Hindlimb muscle (tissue), 1 donor: ENCODE measurements around the gene USP34. TPM values are rescaled to one million over a fixed set of nuclear protein-coding genes. Genes with fewer than 3 reads are reported as not detected.
"Not testable (repeated sequence)": the region's sequence is repeated elsewhere in the genome, so short reads cannot be mapped to it uniquely, and the experiment has no call there.

Experiments used
- DNase-seq: peaks from one replicate; pipeline ENCODE4 v3.0.0-alpha.2; 2013
- polyA plus RNA-seq: library from polyadenylated mRNA; unstranded; fragments of 120-200 nt; gene quantifications from one replicate; pipeline ENCODE4 v1.2.1, GENCODE V29; 2013; ENCODE audit not compliant: insufficient read length

The USP34 gene
- polyA plus RNA-seq, 1 donor, result 75.2 TPM

GRCh38 chr2:61148091-61148490 lies 322.8 kb downstream of the USP34 start:
- DNase-seq, result not testable (repeated sequence)

- DNase-seq, result no peak
These were observed 324.9 kb downstream of the USP34 start for GRCh38 chr2:61145990-61146389.

- peak; percentile 98 for DNase-seq
These were observed 326.1 kb downstream of the USP34 start for GRCh38 chr2:61144697-61145268.

- no peak for DNase-seq
These were observed 329.7 kb downstream of the USP34 start for GRCh38 chr2:61141151-61141550.

GRCh38 chr2:61138859-61139258 lies 332.0 kb downstream of the USP34 start:
- DNase-seq, result no peak

Other genes with a start within 250 kb of the USP34 start
- gene XPO1, start 67.3 kb upstream of the USP34 start, polyA plus RNA-seq, result 150 TPM